Glutamatergic neuron (in vitro differentiated cells): ENCODE results near the gene TMEM147. TPM values are rescaled to one million over a fixed set of nuclear protein-coding genes. Genes with fewer than 3 reads are reported as not detected.

Experiments used
- DNase-seq: peaks from one replicate; pipeline ENCODE4 v3.0.0; 2022
- H3K27ac Mint-ChIP-seq: one replicate; pipeline ENCODE4 v1.8.0; 2020; ENCODE audit warnings: mild to moderate bottlenecking, mixed read lengths, inconsistent platforms; ENCODE audit not compliant: unreplicated experiment
- H3K27me3 Mint-ChIP-seq: one replicate; pipeline ENCODE4 v1.8.0; 2020; ENCODE audit warnings: mild to moderate bottlenecking, moderate library complexity, mixed read lengths, inconsistent platforms; ENCODE audit not compliant: unreplicated experiment
- H3K36me3 Mint-ChIP-seq: one replicate; pipeline ENCODE4 v1.8.0; 2020; ENCODE audit warnings: mild to moderate bottlenecking, mixed read lengths, inconsistent platforms; ENCODE audit not compliant: unreplicated experiment
- H3K4me1 Mint-ChIP-seq: one replicate; pipeline ENCODE4 v1.8.0; 2020; ENCODE audit warnings: mild to moderate bottlenecking, low read depth, mixed read lengths, inconsistent platforms; ENCODE audit not compliant: unreplicated experiment
- H3K4me3 Mint-ChIP-seq: one replicate; pipeline ENCODE4 v1.8.0; 2020; ENCODE audit warnings: mild to moderate bottlenecking, mixed read lengths, inconsistent platforms; ENCODE audit not compliant: unreplicated experiment
- H3K9me3 Mint-ChIP-seq: one replicate; pipeline ENCODE4 v1.8.0; 2020; ENCODE audit warnings: mild to moderate bottlenecking, moderate library complexity, mixed read lengths, inconsistent platforms; ENCODE audit not compliant: unreplicated experiment
- CTCF ChIP-seq: fragments of 200-600 bp; sonication (generic); IDR thresholded peaks from one replicate; pipeline ENCODE4 v1.5.0; 2021; ENCODE audit not compliant: partially characterized antibody, unreplicated experiment
- total RNA-seq: library from RNA; stranded (reverse); fragmentation: NEBNext Ultra II Directional; extraction: Animal tissue kit (Norgen Biotek cat#: 25700); gene quantifications from one replicate; pipeline ENCODE4 v1.2.1, GENCODE V29; 2021; ENCODE audit not compliant: unreplicated experiment

TMEM147 gene
- total RNA-seq, 1 donor from 2014 or later, result 67.2 TPM

- Mint-ChIP-seq H3K9me3 (peaks cover 6% of the 10 kb centered on the region), H3K4me3 (no peak overlapping the region), H3K27ac (no peak overlapping the region), H3K4me1 (no peaks in the 10 kb centered on the region), H3K36me3 (no peaks in the 10 kb centered on the region), H3K27me3 (peaks cover 12% of the 10 kb centered on the region)
- no peak for TF ChIP-seq CTCF
- DNase-seq, result no peak
Observed at GRCh38 chr19:35561436-35561835, 16.0 kb downstream of the TMEM147 start.

- no peaks in the 10 kb centered on the region for H3K36me3 Mint-ChIP-seq
- no peak overlapping the region for H3K4me3 Mint-ChIP-seq
- H3K27me3 Mint-ChIP-seq, result peaks cover 12% of the 10 kb centered on the region
- TF ChIP-seq CTCF, result no peak
- H3K4me1 Mint-ChIP-seq, result no peaks in the 10 kb centered on the region
- H3K27ac Mint-ChIP-seq, result no peak overlapping the region
- DNase-seq, result no peak
- H3K9me3 Mint-ChIP-seq, result peaks cover 3% of the 10 kb centered on the region
Observed at GRCh38 chr19:35562336-35562735, 16.9 kb downstream of the TMEM147 start.

GRCh38 chr19:35562776-35563175 is 17.4 kb downstream of the TMEM147 start:
- no peak for DNase-seq
- Mint-ChIP-seq H3K27me3 (peaks cover 11% of the 10 kb centered on the region), H3K27ac (no peak overlapping the region), H3K4me1 (no peaks in the 10 kb centered on the region), H3K36me3 (no peaks in the 10 kb centered on the region), H3K9me3 (peaks cover 3% of the 10 kb centered on the region), H3K4me3 (peak overlapping the region; percentile 20)
- no peak for TF ChIP-seq CTCF

GRCh38 chr19:35563207-35563829 is 17.9 kb downstream of the TMEM147 start, which contains the start of gene ATP4A:
ATP4A (minus strand) TSS chr19:35563658; CDS start chr19:35563629, 29 bp downstream.
- Mint-ChIP-seq H3K27me3 (peaks cover 10% of the 10 kb centered on the region), H3K27ac (no peak within 1 kb of the TSS), H3K36me3 (no peaks in the 10 kb centered on the region), H3K4me3 (peak within 1 kb of the TSS; percentile 20), H3K9me3 (peaks cover 3% of the 10 kb centered on the region), H3K4me1 (no peaks in the 10 kb centered on the region)
- TF ChIP-seq CTCF, result no peak
- no peak for DNase-seq

- Mint-ChIP-seq H3K36me3 (no peaks in the 10 kb centered on the region), H3K27ac (peak overlapping the region; percentile 2), H3K4me3 (no peak overlapping the region), H3K9me3 (peaks cover 3% of the 10 kb centered on the region), H3K4me1 (no peaks in the 10 kb centered on the region), H3K27me3 (peaks cover 8% of the 10 kb centered on the region)
- TF ChIP-seq CTCF, result no peak
- DNase-seq, result no peak
Observed at GRCh38 chr19:35565016-35565856, 19.8 kb downstream of the TMEM147 start.
